T-helper 1 cell treated with Interleukin-12 subunit alpha and Interleukin-12 subunit beta and Interleukin-4 antibody, amounts not matched to agents 30 ng/mL and 1 ng/mL, for 36 hours (primary cell): ENCODE results near the gene ASB1. TPM values are rescaled to one million over a fixed set of nuclear protein-coding genes. Genes with fewer than 3 reads are reported as not detected.
"Not testable (repeated sequence)": the region's sequence is repeated elsewhere in the genome, so short reads cannot be mapped to it uniquely, and the experiment has no call there.

ENCODE experiments used
- intact Hi-C: fragments of 100-400 bp; cut with micrococcal nuclease; formaldehyde crosslinking; loops from one replicate; pipeline ENCODE4 v1.15.1; 2024
- total RNA-seq: library from RNA; stranded (reverse); gene quantifications from 2 replicates; pipeline ENCODE4 v1.2.3, GENCODE V29; 2022

ASB1 gene
- total RNA-seq, 1 donor from 2014 or later, result 37.2 TPM

DNA sequence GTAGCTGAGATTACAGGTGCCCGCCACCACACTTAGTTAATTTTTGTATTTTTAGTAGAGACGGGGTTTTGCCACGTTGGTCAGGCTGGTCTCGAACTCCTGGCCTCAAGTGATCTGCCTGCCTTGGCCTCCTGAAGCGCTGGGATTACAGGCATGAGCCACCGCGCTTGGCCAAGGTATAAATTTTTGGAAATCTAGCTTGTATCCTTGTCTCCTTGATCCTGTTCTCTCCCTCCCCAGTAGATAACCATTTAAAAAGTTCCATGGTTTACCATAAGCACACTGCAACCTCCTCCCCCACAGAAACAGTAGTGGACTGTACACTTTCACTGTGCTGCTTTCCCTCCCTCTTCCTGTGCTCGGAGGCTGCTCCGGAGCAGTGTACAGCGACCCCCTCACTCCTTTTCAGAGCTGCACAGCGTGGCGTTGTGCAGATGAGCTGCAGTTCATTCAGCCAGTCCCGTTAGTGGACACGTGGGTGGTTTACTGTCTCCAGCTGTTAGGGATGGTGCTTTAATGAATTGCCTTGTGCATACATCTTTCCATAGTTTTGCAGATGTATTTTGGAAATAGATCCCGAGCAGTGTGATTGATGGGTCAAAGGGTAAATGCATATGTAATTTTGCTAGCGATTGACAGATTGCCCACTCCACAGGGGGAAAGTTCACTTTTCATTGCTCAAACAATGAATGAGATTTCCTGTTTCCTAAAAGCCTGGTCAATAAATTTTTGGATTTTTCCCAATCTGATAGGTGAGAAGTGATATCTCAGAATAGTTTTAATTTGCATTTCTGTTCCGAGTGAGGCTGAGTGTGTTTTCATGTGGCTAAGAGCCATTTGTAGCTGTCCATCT, 14.8 kb downstream of the ASB1 start:
- intact Hi-C loops, result no loop called here

- intact Hi-C loops, result not testable (repeated sequence)
These were observed 15.5 kb downstream of the ASB1 start for GRCh38 chr2:238442257-238442656.

GRCh38 chr2:238444242-238444641, 17.5 kb downstream of the ASB1 start:
- intact Hi-C loops, result no loop called here

DNA sequence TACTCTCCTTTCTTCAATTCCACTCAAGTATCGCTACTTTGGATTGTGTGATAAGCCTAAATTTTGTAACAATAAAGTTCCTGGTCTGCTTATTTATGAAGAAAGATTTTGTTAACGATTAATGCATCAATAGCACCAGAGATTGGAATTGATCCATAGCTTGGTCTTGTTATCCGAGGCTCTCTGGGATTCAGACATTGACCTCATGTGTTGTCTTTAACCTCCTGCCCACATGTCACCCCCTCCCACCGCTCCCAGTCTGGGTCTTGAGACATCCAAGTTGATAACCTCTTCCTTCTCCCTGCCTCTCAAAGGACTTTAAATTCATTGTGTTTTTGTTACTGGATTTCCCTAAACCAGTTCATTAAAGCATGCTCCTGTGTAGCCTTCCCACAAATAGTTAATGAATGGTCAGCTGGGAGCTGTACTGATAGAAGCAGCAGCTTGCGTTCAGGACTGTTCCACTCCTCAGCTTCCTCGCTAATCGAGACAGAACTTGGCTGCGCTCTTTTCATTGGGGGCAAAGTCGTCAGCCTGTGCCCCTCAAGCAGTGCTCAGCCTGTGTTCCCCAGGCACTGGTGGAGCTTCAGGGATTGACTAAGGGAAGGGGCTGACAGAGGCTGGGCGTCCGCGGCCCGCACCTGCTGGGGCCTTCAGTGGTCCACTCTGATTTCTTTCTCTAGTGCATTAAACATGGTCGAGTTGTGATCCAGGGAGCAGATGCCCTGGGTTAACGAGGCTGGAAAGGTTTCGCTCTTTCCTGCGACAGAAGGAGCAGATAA, 18.9 kb downstream of the ASB1 start:
- intact Hi-C loops, result no loop called here

GRCh38 chr2:238446371-238446770, 19.6 kb downstream of the ASB1 start:
- intact Hi-C loops, result no loop called here

DNA sequence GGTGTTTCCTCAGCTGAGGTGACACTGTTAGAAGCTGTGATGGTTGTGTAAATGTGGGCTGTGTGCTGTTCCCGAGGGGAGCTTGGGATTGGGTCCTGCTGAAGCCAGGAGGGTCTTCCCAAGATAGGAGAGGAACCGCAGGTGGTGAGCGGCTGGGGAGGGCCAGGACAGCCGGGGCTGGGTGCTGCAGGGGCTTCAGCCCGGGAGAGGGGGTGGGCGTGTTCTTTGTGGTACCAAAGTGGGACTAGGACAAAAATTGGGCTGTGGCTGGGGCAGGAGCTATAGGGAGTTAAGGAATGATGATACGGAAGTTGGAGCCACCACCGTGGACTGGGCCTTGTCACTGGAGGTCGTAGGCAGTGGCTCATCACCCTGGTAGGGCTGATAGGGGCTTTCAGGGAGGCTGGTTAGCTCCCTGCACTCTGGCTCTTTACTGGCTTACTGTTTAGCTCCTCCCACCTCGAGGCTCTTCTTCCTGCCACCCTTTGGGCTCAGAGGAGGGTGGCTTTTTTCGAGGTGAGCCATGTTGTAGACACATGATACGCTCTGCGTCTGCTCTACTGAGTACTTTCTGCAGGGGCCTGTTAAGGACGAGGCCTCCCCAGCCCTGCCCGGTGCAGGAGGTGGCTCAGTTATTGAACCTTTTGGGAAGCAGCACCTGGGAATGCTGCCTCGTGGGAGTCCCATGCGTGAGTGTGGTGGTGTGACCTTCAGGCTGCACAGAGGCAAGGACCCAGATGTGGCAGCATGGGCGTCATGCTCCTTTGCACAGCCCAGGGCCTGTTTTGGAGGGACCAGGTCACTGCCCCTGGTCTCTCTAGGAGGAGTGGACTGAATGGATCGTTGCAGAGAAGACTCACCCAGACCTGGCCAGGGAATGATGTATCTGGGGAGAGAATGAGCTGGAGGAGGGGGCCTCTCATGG, 21.6 kb downstream of the ASB1 start:
- intact Hi-C loops, result no loop called here

GRCh38 chr2:238449241-238449640, 22.5 kb downstream of the ASB1 start:
- intact Hi-C loops, result no loop called here

DNA sequence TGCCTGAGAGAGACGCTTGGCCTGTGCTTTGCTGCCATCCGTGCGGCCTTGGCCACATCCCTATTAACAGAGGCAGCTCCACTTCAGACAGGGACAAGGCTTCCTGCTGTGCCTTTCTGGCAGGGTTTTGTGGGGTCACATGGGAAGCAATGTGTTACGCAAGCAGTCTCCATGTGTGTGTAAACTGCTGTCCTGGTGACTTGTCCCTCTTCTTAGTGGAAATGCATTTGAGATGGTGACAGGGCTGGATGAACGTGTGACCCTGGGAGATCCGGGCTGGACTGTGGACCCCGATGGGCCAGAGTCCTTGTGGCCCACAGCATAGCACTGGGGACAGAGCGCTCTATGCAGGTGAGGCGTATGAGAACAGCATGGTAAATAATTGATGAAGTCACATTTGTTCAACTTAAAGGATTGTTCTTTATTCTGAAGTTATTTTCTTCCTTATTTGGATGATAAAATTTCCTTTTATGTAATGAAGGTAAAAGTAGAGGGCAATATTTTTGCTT, 23.2 kb downstream of the ASB1 start:
- intact Hi-C loops, result no loop called here

GRCh38 chr2:238450440-238450861, 23.7 kb downstream of the ASB1 start:
- intact Hi-C loops, result no loop called here

DNA sequence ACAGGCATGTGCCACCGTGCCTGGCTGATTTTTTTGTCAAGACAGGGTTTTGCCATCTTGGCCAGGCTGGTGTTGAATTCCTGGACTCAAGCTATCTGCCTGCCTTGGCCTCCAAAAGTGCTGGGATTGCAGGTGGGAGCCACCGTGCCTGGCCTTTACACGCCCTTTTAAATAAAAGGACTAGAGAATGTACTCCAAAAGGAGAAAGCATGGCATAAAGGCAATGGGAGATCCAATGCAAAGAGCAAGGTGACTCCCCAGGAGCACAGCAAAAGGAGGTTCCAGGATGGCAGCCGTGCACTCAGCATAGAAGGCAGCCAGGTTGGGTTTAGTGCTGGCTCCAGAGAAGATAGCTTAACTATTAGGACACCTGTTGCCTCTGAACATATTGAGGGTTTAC, 27.1 kb downstream of the ASB1 start:
- intact Hi-C loops, result no loop called here

GRCh38 chr2:238456449-238456848, 29.7 kb downstream of the ASB1 start:
- intact Hi-C loops, result no loop called here

- intact Hi-C loops, result no loop called here
These were observed 30.5 kb downstream of the ASB1 start for GRCh38 chr2:238456970-238457926.

DNA sequence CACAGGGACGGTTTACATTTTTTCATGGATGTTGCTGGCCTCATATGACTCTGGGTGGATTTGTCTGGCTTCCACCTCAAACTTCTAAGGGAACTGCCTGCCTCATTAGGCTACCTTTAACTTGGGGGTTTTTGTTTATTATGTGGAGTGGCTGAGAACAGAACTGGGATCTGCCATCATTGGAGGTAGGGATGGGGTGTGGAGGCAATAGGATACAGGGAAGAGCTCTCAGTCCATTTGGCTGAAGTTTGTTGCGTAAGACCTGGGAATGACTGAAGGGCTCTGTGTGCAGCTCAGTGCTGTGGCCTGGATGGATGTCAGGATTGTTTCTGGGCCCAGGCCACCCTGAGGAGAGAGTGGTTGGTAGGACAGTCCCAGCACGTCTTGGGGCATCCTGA, 31.2 kb downstream of the ASB1 start:
- intact Hi-C loops, result no loop called here

- intact Hi-C loops, result no loop called here
These were observed 31.9 kb downstream of the ASB1 start for GRCh38 chr2:238458651-238459050.

GRCh38 chr2:238459081-238459629, 32.4 kb downstream of the ASB1 start:
- intact Hi-C loops, result no loop called here

DNA sequence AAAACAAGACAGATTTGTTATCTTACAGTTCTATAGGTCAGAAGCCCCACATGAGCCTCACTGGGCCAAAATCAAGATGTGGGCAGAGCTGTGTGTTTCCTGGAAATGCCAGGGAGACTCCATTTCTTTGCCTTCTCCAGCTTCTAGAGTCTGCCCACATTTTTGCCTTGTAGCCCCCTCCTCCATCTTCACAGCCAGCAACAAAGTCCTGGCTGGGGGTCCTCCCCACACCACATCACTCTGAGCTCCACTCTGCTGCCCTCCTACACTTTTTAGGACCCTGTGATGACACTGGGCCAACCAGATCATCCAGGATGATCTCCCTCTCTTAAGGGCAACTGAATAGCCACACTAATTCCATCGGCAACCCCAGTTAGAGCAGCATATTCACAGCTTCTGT, 34.3 kb downstream of the ASB1 start:
- intact Hi-C loops, result no loop called here

DNA sequence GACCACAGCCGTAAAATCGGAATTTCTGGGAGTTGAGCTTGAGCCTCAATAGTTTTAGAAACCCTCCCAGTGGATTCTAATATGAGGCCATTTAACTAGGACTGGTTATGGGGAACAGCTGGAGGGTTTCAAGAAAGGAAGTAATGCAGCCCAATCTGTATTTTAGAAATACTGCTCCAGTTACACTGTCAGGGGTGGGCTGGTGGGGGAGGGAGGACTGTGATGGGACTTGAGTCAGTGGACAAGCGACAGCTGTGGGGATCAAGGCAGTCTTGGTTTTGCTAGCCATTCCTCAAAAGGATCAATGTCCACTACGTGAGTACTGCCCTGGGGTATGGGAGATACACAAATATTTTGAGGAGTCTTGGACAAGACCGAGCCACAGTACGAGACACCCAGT, 34.8 kb downstream of the ASB1 start:
- intact Hi-C loops, result no loop called here

DNA sequence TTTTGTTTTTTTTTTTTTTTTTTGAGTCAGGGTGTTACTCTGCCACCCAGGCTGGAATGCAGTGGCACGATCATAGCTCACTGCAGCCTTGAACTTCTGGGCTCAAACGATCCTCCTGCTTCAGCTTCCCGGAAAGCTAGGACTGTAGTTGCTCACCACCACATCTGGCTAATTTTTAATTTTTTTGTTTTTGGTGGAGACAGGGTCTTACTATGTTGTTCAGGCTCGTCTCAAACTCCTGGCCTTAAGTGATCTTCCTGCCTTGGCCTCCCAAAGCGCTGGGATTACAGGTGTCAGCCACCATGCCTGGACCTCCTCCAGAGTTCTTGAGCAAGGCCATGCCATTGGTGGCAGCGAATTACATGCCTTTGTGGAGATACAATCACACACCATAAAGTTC, 35.2 kb downstream of the ASB1 start:
- intact Hi-C loops, result loop anchor here (1.0 to 2.0 kb wide), 2 partner anchors 35 to 92 kb away; partner anchors contain the start of gene ASB1

DNA sequence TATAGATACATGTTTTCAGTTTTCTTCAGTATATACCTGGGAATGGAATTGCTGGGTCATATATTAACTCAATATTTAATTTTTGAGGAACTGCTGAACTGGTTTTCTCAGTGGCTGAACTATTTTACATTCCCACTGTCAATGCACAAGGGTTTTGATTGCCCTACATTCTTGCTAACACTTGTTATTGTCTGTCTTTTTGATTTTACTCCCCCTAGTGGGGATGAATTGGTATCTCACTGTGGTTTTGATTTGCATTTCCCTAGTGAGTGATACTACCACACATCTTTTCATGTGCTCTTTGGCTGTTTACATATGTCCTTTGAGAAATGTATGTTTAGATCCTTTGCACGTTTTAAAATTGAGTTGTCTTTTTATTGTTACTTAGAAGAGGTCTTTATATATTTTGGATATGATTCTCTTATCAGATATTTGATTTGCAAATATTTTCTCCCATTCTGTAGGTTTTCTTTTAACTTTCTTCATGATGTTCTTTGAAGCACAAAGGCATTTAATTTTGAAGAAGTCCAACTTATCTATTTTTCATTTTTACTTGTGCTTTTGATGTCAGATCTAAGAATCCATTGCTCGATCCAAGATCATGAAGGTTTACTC, 36.2 kb downstream of the ASB1 start:
- intact Hi-C loops, result loop anchor here (1.0 to 2.0 kb wide), 3 partner anchors 36 to 106 kb away; partner anchors contain the start of gene ASB1
